ENCODE measurements around the gene MIA. TPM values are rescaled to one million over a fixed set of nuclear protein-coding genes. Genes with fewer than 3 reads are reported as not detected.
A peak's percentile ranks its signal among the peaks of the same experiment; 100 is the strongest.

Gene MIA
- total and polyA plus RNA-seq, 9 of the 15 experiments (the other 6 are each of a cell fraction or from before 2014, with no cell fraction given): 0.21 TPM; not detected in 8

DNA sequence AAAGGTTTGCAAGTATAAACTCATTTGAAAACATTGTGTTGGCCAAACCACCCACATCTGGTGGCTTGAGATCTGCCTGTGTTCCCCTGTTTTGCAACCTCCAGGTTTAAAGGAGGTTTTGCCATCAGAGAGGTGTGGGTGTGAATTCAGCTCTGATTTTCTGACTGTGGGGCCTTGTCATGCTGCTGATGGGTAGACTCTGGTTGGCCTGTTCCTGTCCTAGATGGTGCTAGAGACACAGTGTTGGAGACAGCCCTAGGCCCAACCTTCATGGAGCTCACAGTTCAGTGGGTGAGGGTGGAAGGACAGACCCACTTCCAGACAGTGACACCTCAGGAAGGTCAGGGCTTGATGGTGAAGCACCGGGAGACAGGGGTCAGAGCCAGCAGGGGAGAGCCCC lies 10.2 kb downstream of the MIA start (continued):
- TF ChIP-seq, protein P1, sequence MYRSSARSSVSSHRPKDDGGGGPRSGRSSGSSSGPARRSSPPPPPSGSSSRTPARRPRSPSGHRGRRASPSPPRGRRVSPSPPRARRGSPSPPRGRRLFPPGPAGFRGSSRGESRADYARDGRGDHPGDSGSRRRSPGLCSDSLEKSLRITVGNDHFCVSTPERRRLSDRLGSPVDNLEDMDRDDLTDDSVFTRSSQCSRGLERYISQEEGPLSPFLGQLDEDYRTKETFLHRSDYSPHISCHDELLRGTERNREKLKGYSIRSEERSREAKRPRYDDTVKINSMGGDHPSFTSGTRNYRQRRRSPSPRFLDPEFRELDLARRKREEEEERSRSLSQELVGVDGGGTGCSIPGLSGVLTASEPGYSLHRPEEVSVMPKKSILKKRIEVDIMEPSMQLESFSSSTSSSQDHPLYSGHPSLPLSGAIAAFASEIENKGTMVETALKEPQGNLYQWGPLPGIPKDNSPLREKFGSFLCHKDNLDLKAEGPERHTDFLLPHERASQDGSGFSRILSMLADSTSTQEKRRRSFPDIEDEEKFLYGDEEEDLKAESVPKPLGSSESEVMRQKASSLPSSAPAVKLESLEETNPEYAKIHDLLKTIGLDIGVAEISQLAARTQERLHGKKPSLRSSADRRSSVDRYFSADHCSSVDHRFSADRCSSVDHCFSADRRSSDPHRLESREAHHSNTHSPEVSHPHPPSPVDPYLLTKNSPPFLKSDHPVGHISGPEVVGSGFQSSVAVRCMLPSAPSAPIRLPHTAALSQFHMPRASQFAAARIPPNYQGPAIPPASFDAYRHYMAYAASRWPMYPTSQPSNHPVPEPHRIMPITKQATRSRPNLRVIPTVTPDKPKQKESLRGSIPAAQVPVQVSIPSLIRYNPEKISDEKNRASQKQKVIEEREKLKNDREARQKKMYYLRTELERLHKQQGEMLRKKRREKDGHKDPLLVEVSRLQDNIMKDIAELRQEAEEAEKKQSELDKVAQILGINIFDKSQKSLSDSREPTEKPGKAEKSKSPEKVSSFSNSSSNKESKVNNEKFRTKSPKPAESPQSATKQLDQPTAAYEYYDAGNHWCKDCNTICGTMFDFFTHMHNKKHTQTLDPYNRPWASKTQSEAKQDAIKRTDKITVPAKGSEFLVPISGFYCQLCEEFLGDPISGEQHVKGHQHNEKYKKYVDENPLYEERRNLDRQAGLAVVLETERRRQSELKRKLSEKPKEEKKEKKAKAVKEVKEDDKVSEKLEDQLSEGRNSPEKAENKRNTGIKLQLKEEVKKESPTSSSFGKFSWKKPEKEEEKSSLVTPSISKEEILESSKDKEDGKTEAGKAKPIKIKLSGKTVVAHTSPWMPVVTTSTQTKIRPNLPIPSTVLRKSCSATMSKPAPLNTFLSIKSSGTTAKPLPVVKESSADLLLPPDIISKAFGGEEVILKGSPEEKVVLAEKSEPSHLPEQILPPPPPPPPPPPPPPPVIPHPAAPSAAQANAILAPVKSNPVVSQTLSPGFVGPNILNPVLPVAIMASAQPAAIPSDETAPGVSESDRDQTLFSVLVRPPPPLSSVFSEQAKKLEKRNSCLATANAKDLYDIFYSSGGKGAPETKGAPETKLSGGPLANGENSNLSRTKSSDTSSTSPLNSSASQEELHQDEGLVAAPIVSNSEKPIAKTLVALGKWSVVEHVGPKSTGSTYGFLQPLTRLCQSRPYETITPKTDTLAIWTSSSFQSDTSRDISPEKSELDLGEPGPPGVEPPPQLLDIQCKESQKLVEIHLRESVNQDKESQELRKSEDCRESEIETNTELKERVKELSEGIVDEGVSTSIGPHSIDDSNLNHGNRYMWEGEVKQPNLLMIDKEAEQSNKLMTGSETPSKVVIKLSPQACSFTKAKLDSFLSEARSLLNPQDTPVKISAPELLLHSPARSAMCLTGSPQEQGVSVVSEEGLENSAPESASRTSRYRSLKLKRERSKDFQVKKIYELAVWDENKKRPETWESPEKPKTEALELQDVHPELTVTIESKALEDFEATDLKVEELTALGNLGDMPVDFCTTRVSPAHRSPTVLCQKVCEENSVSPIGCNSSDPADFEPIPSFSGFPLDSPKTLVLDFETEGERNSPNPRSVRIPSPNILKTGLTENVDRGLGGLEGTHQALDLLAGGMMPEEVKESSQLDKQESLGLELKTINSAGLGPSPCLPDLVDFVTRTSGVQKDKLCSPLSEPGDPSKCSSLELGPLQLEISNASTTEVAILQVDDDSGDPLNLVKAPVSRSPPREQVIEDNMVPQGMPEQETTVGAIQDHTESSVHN (IDR thresholded peaks at IDR 0.05; ENCODE audit: borderline replicate concordance in 1 of 2, low read depth in 1 of 2): no peak
- TF ChIP-seq BACH1 (tag; IDR thresholded peaks at IDR 0.05) (no peak), KDM1A (IDR thresholded peaks at IDR 0.05) (0 out of 4 replicates have a peak, but pooled peaks of 1 of the 2 experiments have one; percentile 11)

Measured in K562 (cell line).